Measurements from ENCODE around the gene STXBP5. TPM values are rescaled to one million over a fixed set of nuclear protein-coding genes. Genes with fewer than 3 reads are reported as not detected.

The STXBP5 gene
- total RNA-seq, 1 experiment from 2014 or later, result 30.5 TPM

GRCh38 chr6:147209762-147210449 is 5.7 kb downstream of the STXBP5 start:
- Histone ChIP-seq H3K4me2 (ENCODE audit: low read depth, low read length, poor library complexity, severe bottlenecking) (no peak overlapping the region), H3K27me3 (ENCODE audit: low read length) (no peaks in the 10 kb centered on the region), H3K4me1 (ENCODE audit: low read length) (peaks cover 40% of the 10 kb centered on the region), H3K9me3 (ENCODE audit: low read length) (no peaks in the 10 kb centered on the region), H4K20me1 (ENCODE audit: insufficient read depth, low read depth, low read length) (no peaks in the 10 kb centered on the region), H3K79me2 (ENCODE audit: low read length) (peaks cover 94% of the 10 kb centered on the region), H3K9me2 (replicated peaks; ENCODE audit: insufficient read depth, low read length) (no peaks in the 10 kb centered on the region; the same call in 1 of the 2 replicates), H2AFZ (ENCODE audit: low read length) (no peak overlapping the region), H3K4me3 (ENCODE audit: low read length) (no peak overlapping the region), H3K36me3 (ENCODE audit: insufficient read depth, low read length) (peaks cover 19% of the 10 kb centered on the region; the same call in 1 of the 2 replicates), H3K9ac (ENCODE audit: low read length) (no peak overlapping the region), H3K27ac (ENCODE audit: low read length) (no peak overlapping the region)
- no peak for DNase-seq

GRCh38 chr6:147211349-147211748 is 7.1 kb downstream of the STXBP5 start:
- H3K9me2 ChIP-seq (replicated peaks; ENCODE audit: insufficient read depth, low read length), result no peaks in the 10 kb centered on the region; the same call in 1 of the 2 replicates
- no peak overlapping the region for H3K27ac ChIP-seq (ENCODE audit: low read length)
- no peak overlapping the region for H3K4me3 ChIP-seq (ENCODE audit: low read length)
- H2AFZ ChIP-seq (ENCODE audit: low read length), result no peak overlapping the region
- no peak for DNase-seq
- no peak overlapping the region for H3K9ac ChIP-seq (ENCODE audit: low read length)
- H3K4me1 ChIP-seq (ENCODE audit: low read length), result peaks cover 29% of the 10 kb centered on the region
- H4K20me1 ChIP-seq (ENCODE audit: insufficient read depth, low read depth, low read length), result no peaks in the 10 kb centered on the region
- peaks cover 92% of the 10 kb centered on the region for H3K79me2 ChIP-seq (ENCODE audit: low read length)
- no peaks in the 10 kb centered on the region for H3K27me3 ChIP-seq (ENCODE audit: low read length)
- H3K4me2 ChIP-seq (ENCODE audit: low read depth, low read length, poor library complexity, severe bottlenecking), result no peak overlapping the region
- no peaks in the 10 kb centered on the region for H3K9me3 ChIP-seq (ENCODE audit: low read length)
- peaks cover 19% of the 10 kb centered on the region; the same call in 1 of the 2 replicates for H3K36me3 ChIP-seq (ENCODE audit: insufficient read depth, low read length)

GRCh38 chr6:147211831-147212230 is 7.6 kb downstream of the STXBP5 start:
- H3K4me2 ChIP-seq (ENCODE audit: low read depth, low read length, poor library complexity, severe bottlenecking), result no peak overlapping the region
- H3K27ac ChIP-seq (ENCODE audit: low read length), result no peak overlapping the region
- peaks cover 90% of the 10 kb centered on the region for H3K79me2 ChIP-seq (ENCODE audit: low read length)
- no peaks in the 10 kb centered on the region for H3K27me3 ChIP-seq (ENCODE audit: low read length)
- H3K9ac ChIP-seq (ENCODE audit: low read length), result no peak overlapping the region
- no peak overlapping the region for H2AFZ ChIP-seq (ENCODE audit: low read length)
- DNase-seq, result no peak
- no peak overlapping the region for H3K4me3 ChIP-seq (ENCODE audit: low read length)
- peaks cover 19% of the 10 kb centered on the region; the same call in 1 of the 2 replicates for H3K36me3 ChIP-seq (ENCODE audit: insufficient read depth, low read length)
- H3K9me3 ChIP-seq (ENCODE audit: low read length), result no peaks in the 10 kb centered on the region
- no peaks in the 10 kb centered on the region; the same call in 1 of the 2 replicates for H3K9me2 ChIP-seq (replicated peaks; ENCODE audit: insufficient read depth, low read length)
- H4K20me1 ChIP-seq (ENCODE audit: insufficient read depth, low read depth, low read length), result no peaks in the 10 kb centered on the region
- H3K4me1 ChIP-seq (ENCODE audit: low read length), result peaks cover 24% of the 10 kb centered on the region

- peaks cover 90% of the 10 kb centered on the region for H3K79me2 ChIP-seq (ENCODE audit: low read length)
- no peak overlapping the region for H3K9ac ChIP-seq (ENCODE audit: low read length)
- H3K27ac ChIP-seq (ENCODE audit: low read length), result no peak overlapping the region
- H3K27me3 ChIP-seq (ENCODE audit: low read length), result no peaks in the 10 kb centered on the region
- no peak overlapping the region for H3K4me2 ChIP-seq (ENCODE audit: low read depth, low read length, poor library complexity, severe bottlenecking)
- H2AFZ ChIP-seq (ENCODE audit: low read length), result no peak overlapping the region
- no peaks in the 10 kb centered on the region; the same call in 1 of the 2 replicates for H3K9me2 ChIP-seq (replicated peaks; ENCODE audit: insufficient read depth, low read length)
- H3K4me1 ChIP-seq (ENCODE audit: low read length), result peaks cover 17% of the 10 kb centered on the region
- H3K36me3 ChIP-seq (ENCODE audit: insufficient read depth, low read length), result peaks cover 19% of the 10 kb centered on the region; the same call in 1 of the 2 replicates
- no peak for DNase-seq
- no peaks in the 10 kb centered on the region for H4K20me1 ChIP-seq (ENCODE audit: insufficient read depth, low read depth, low read length)
- H3K4me3 ChIP-seq (ENCODE audit: low read length), result no peak overlapping the region
- H3K9me3 ChIP-seq (ENCODE audit: low read length), result no peaks in the 10 kb centered on the region
Measured at GRCh38 chr6:147212622-147213021, 8.4 kb downstream of the STXBP5 start.

- no peak for DNase-seq
- peaks cover 18% of the 10 kb centered on the region; the same call in 1 of the 2 replicates for H3K36me3 ChIP-seq (ENCODE audit: insufficient read depth, low read length)
- H3K27ac ChIP-seq (ENCODE audit: low read length), result no peak overlapping the region
- H2AFZ ChIP-seq (ENCODE audit: low read length), result no peak overlapping the region
- no peak overlapping the region for H3K4me3 ChIP-seq (ENCODE audit: low read length)
- no peaks in the 10 kb centered on the region for H3K9me3 ChIP-seq (ENCODE audit: low read length)
- H3K79me2 ChIP-seq (ENCODE audit: low read length), result peaks cover 90% of the 10 kb centered on the region
- no peaks in the 10 kb centered on the region for H3K27me3 ChIP-seq (ENCODE audit: low read length)
- no peak overlapping the region for H3K4me2 ChIP-seq (ENCODE audit: low read depth, low read length, poor library complexity, severe bottlenecking)
- H3K4me1 ChIP-seq (ENCODE audit: low read length), result peaks cover 6% of the 10 kb centered on the region
- no peak overlapping the region for H3K9ac ChIP-seq (ENCODE audit: low read length)
- no peaks in the 10 kb centered on the region; the same call in 1 of the 2 replicates for H3K9me2 ChIP-seq (replicated peaks; ENCODE audit: insufficient read depth, low read length)
- H4K20me1 ChIP-seq (ENCODE audit: insufficient read depth, low read depth, low read length), result no peaks in the 10 kb centered on the region
Measured at GRCh38 chr6:147213772-147214171, 9.6 kb downstream of the STXBP5 start.

GRCh38 chr6:147214248-147215227 is 10.3 kb downstream of the STXBP5 start:
- H3K9ac ChIP-seq (ENCODE audit: low read length), result no peak overlapping the region
- no peak overlapping the region for H2AFZ ChIP-seq (ENCODE audit: low read length)
- peaks cover 22% of the 10 kb centered on the region; the same call in 1 of the 2 replicates for H3K36me3 ChIP-seq (ENCODE audit: insufficient read depth, low read length)
- H3K27me3 ChIP-seq (ENCODE audit: low read length), result no peaks in the 10 kb centered on the region
- H3K4me2 ChIP-seq (ENCODE audit: low read depth, low read length, poor library complexity, severe bottlenecking), result no peak overlapping the region
- no peaks in the 10 kb centered on the region for H4K20me1 ChIP-seq (ENCODE audit: insufficient read depth, low read depth, low read length)
- DNase-seq, result no peak
- H3K9me2 ChIP-seq (replicated peaks; ENCODE audit: insufficient read depth, low read length), result no peaks in the 10 kb centered on the region; the same call in 1 of the 2 replicates
- no peak overlapping the region for H3K4me3 ChIP-seq (ENCODE audit: low read length)
- H3K4me1 ChIP-seq (ENCODE audit: low read length), result peaks cover under 1% of the 10 kb centered on the region; the same call in 1 of the 2 replicates
- peaks cover 90% of the 10 kb centered on the region for H3K79me2 ChIP-seq (ENCODE audit: low read length)
- no peaks in the 10 kb centered on the region for H3K9me3 ChIP-seq (ENCODE audit: low read length)
- H3K27ac ChIP-seq (ENCODE audit: low read length), result no peak overlapping the region

- H3K9me2 ChIP-seq (replicated peaks; ENCODE audit: insufficient read depth, low read length), result no peaks in the 10 kb centered on the region; the same call in 1 of the 2 replicates
- no peak overlapping the region for H3K27ac ChIP-seq (ENCODE audit: low read length)
- DNase-seq, result no peak
Measured at GRCh38 chr6:147216915-147217314, 12.7 kb downstream of the STXBP5 start.

More at GRCh38 chr6:147216915-147217314, 12.7 kb downstream of the STXBP5 start:
- Histone ChIP-seq H3K4me2 (ENCODE audit: low read depth, low read length, poor library complexity, severe bottlenecking) (no peak overlapping the region), H3K27me3 (ENCODE audit: low read length) (no peaks in the 10 kb centered on the region), H3K9me3 (ENCODE audit: low read length) (no peaks in the 10 kb centered on the region), H3K4me1 (ENCODE audit: low read length) (no peaks in the 10 kb centered on the region), H3K9ac (ENCODE audit: low read length) (no peak overlapping the region), H4K20me1 (ENCODE audit: insufficient read depth, low read depth, low read length) (no peaks in the 10 kb centered on the region), H2AFZ (ENCODE audit: low read length) (no peak overlapping the region), H3K36me3 (ENCODE audit: insufficient read depth, low read length) (peaks cover 34% of the 10 kb centered on the region; the same call in 1 of the 2 replicates), H3K4me3 (ENCODE audit: low read length) (no peak overlapping the region), H3K79me2 (ENCODE audit: low read length) (peaks cover 95% of the 10 kb centered on the region)

Data from Karpas-422 (cell line).